Keratinocyte (primary cell): ENCODE data around the gene DCHS2. TPM values are rescaled to one million over a fixed set of nuclear protein-coding genes. Genes with fewer than 3 reads are reported as not detected.
A peak's percentile ranks its signal among the peaks of the same experiment; 100 is the strongest.

ENCODE experiments used
- DNase-seq: peaks from one replicate; pipeline ENCODE4 v3.0.0-alpha.2; 2011; ENCODE audit warnings: low read depth, missing footprints, low spot score
- FAIRE-seq: peaks from 2 replicates; lab custom pipeline; 2011; peaks lifted over from hg19 to GRCh38; lab: Jason Lieb, UNC
- H2AFZ ChIP-seq: 2 replicates; pipeline ENCODE4 v1.6.0; 2012; ENCODE audit warnings: low read length, control low read depth, inconsistent platforms; ENCODE audit not compliant: control insufficient read depth
- H3K27ac ChIP-seq: 2 replicates; pipeline ENCODE4 v1.5.1; 2011; ENCODE audit warnings: low read length; ENCODE audit not compliant: control insufficient read depth, insufficient read depth
- H3K27me3 ChIP-seq: 3 replicates; pipeline ENCODE4 v1.6.0; 2011; ENCODE audit warnings: low read length; ENCODE audit not compliant: control insufficient read depth, insufficient read depth; ENCODE audit errors: extremely low read depth
- H3K36me3 ChIP-seq, 2 experiments: 2 replicates in 1 of 2; 3 replicates in 1 of 2; pipeline ENCODE4 v1.5.1; 2011; ENCODE audit warnings: low read length in 2 of 2, mild to moderate bottlenecking in 1 of 2; ENCODE audit not compliant: control insufficient read depth in 2 of 2, insufficient read depth in 2 of 2; ENCODE audit errors: extremely low read depth in 1 of 2
- H3K4me1 ChIP-seq: 3 replicates; pipeline ENCODE4 v1.5.1; 2011; ENCODE audit warnings: low read length; ENCODE audit not compliant: control insufficient read depth, insufficient read depth; ENCODE audit errors: extremely low read depth
- H3K4me2 ChIP-seq: 3 replicates; pipeline ENCODE4 v1.6.0; 2011; ENCODE audit warnings: low read depth, low read length; ENCODE audit not compliant: control insufficient read depth, insufficient read depth; ENCODE audit errors: extremely low read depth
- H3K4me3 ChIP-seq, 3 experiments: fragments of 200-600 bp in 1 of 3; sonication (generic) in 1 of 3; 2 replicates in 2 of 3; 3 replicates in 1 of 3; pipeline ENCODE4 v1.5.1; 2011 to 2016; ENCODE audit warnings: low read length in 3 of 3, mild to moderate bottlenecking in 3 of 3, control low read depth in 2 of 3, inconsistent platforms in 1 of 3, low read depth in 1 of 3, mixed read lengths in 1 of 3, mixed run types in 1 of 3, moderate library complexity in 1 of 3; ENCODE audit not compliant: control insufficient read depth in 2 of 3, insufficient read depth in 2 of 3; ENCODE audit errors: extremely low read depth in 1 of 3
- H3K79me2 ChIP-seq: 2 replicates; pipeline ENCODE4 v1.6.0; 2012; ENCODE audit warnings: low read length; ENCODE audit not compliant: control insufficient read depth, insufficient read depth
- H3K9ac ChIP-seq: 3 replicates; pipeline ENCODE4 v1.6.0; 2011; ENCODE audit warnings: low read length; ENCODE audit not compliant: control insufficient read depth, insufficient read depth; ENCODE audit errors: extremely low read depth
- H3K9me1 ChIP-seq: 3 replicates; pipeline ENCODE4 v1.6.0; 2011; ENCODE audit warnings: low read length; ENCODE audit not compliant: control insufficient read depth, insufficient read depth; ENCODE audit errors: extremely low read depth
- H3K9me3 ChIP-seq: 2 replicates; pipeline ENCODE4 v1.5.1; 2012; ENCODE audit warnings: low read depth, low read length; ENCODE audit not compliant: control insufficient read depth
- H4K20me1 ChIP-seq: 3 replicates; pipeline ENCODE4 v1.6.0; 2011; ENCODE audit warnings: low read length; ENCODE audit not compliant: control insufficient read depth, insufficient read depth; ENCODE audit errors: extremely low read depth
- EZH2 ChIP-seq: IDR thresholded peaks from one replicate; pipeline ENCODE4 v1.6.1; 2012; ENCODE audit warnings: inconsistent platforms, mild to moderate bottlenecking, low read length, moderate library complexity
- dilution Hi-C: fragments of 300-500 bp; cut with MboI; formaldehyde crosslinking; loops from one replicate; pipeline ENCODE4 v1.7.0; 2020; ENCODE audit warnings: low sequenced_read_pairs; ENCODE audit not compliant: extremely low pct_ligation_motif_present
- polyA plus RNA-seq, 5 experiments: library from polyadenylated mRNA; depleted of rRNA in 3 of 5; stranded (reverse) in 3 of 5; stranded (forward) in 1 of 5; unstranded in 1 of 5; fragments of >200 nt; gene quantifications; 1 replicate in 1 of 5; 2 replicates in 3 of 5; 3 replicates in 1 of 5; pipeline versions ENCODE4 v1.2.1 to v1.2.3, GENCODE V29; 2011 to 2012; ENCODE audit warnings: missing spikeins in 2 of 5, low read depth in 1 of 5, low replicate concordance in 1 of 5
- TF ChIP-seq, protein P1 (sequence below), 3 experiments: IDR thresholded peaks in 1 of 3; conservative IDR thresholded peaks in 1 of 3; optimal IDR thresholded peaks in 1 of 3; 2 replicates in 2 of 3; 3 replicates in 1 of 3; pipeline versions ENCODE3 to v1.5.1; 2011; ENCODE audit warnings: low read length in 3 of 3, mild to moderate bottlenecking in 3 of 3, moderate library complexity in 2 of 3, control low read depth in 1 of 3, inconsistent platforms in 1 of 3; ENCODE audit not compliant: insufficient read depth in 2 of 3; ENCODE audit errors: extremely low read depth in 1 of 3

DCHS2 gene
- polyA plus RNA-seq, 1 donor (not counting 4 experiments of a cell fraction or from before 2014, with no cell fraction given), result 0.01 TPM

DNA sequence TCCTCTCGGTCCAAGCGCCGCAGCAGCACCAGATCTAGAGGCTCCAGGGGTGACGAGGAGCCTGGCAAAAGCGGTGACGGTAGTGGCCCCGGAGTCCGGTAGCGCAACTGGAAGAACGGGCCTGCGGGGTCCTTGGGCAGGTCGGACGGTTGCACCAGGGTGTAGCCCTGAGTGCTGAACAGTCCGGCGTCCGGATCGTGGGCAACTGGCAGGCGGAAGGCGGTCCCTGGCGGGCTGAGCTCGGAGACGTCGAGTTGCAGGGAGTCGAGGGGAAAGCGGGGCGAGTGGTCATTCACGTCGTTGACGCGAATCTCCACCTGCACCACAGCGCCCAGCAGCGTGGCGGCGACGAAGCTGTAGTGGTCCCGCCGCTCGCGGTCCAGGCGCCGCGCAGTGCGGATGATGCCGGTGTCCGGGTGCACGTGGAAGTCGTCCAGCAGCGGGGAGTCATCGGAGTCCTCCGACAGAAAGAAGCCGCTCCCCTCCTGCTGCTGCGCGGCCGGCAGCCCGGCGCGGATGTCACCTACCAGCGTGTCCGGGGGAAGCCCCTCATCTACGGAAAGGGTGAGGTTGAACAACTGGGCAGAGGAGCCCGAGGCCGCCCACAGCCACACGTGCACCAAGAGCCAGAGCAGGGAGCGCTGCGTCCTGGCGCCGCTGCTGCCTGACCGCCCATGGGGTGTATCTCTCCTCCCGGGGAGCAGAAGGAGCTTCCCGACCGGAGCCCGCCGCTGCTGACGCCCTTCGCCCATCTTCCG lies 837 bp downstream of the DCHS2 start:
- TF ChIP-seq, protein P1, sequence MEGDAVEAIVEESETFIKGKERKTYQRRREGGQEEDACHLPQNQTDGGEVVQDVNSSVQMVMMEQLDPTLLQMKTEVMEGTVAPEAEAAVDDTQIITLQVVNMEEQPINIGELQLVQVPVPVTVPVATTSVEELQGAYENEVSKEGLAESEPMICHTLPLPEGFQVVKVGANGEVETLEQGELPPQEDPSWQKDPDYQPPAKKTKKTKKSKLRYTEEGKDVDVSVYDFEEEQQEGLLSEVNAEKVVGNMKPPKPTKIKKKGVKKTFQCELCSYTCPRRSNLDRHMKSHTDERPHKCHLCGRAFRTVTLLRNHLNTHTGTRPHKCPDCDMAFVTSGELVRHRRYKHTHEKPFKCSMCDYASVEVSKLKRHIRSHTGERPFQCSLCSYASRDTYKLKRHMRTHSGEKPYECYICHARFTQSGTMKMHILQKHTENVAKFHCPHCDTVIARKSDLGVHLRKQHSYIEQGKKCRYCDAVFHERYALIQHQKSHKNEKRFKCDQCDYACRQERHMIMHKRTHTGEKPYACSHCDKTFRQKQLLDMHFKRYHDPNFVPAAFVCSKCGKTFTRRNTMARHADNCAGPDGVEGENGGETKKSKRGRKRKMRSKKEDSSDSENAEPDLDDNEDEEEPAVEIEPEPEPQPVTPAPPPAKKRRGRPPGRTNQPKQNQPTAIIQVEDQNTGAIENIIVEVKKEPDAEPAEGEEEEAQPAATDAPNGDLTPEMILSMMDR (optimal IDR thresholded peaks at IDR 0.05 in 1 of 3, IDR thresholded peaks at IDR 0.05 in 1 of 3, conservative IDR thresholded peaks at IDR 0.05 in 1 of 3; ENCODE audit: extremely low read depth in 1 of 3, insufficient read depth in 2 of 3, low read length in 3 of 3), result no peak
- TF ChIP-seq EZH2, result peak; percentile 84
- Histone ChIP-seq H3K9ac (no peak overlapping the region), H2AFZ (peak overlapping the region; percentile 56), H4K20me1 (no peaks in the 10 kb centered on the region), H3K4me1 (peaks cover 4% of the 10 kb centered on the region), H3K4me2 (peak overlapping the region; percentile 85), H3K9me3 (no peaks in the 10 kb centered on the region), H3K36me3 (no peaks in the 10 kb centered on the region), H3K27me3 (peaks cover 41% of the 10 kb centered on the region), H3K79me2 (no peaks in the 10 kb centered on the region), H3K27ac (no peak overlapping the region), H3K4me3 (peak overlapping the region in 2 of 3 experiments; percentile 47 to 58), H3K9me1 (no peaks in the 10 kb centered on the region)
- dilution Hi-C loops, result no loop called here
- DNase-seq, result no peak
- FAIRE-seq, result no peak

DNA sequence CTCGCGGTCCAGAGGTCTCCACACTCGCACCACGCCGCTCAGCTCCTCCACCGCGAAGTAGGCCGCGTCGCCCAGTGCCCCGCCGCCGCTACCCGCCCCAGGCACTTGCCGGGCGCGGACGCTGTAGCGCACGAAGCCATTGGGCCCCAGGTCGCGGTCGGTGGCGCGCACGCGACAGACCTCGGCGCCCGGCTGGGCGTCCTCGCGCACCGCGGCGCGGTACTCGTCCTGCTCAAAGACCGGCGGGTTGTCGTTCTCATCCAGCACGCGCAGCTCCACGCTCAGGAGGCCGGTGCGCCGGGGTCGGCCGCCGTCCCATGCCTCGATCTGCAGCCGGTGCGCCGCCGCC lies 1.4 kb downstream of the DCHS2 start:
- Histone ChIP-seq H4K20me1 (no peaks in the 10 kb centered on the region), H3K4me3 (no peak overlapping the region), H3K9me3 (no peaks in the 10 kb centered on the region), H3K9ac (no peak overlapping the region), H3K36me3 (no peaks in the 10 kb centered on the region), H3K9me1 (no peaks in the 10 kb centered on the region), H2AFZ (no peak overlapping the region), H3K4me1 (peaks cover 4% of the 10 kb centered on the region), H3K27me3 (peaks cover 41% of the 10 kb centered on the region), H3K27ac (no peak overlapping the region), H3K4me2 (peak overlapping the region; percentile 17), H3K79me2 (no peaks in the 10 kb centered on the region)
- DNase-seq (no peak), FAIRE-seq (no peak)
- TF ChIP-seq EZH2, result no peak
- TF ChIP-seq, protein P1 (optimal IDR thresholded peaks at IDR 0.05 in 1 of 3, IDR thresholded peaks at IDR 0.05 in 1 of 3, conservative IDR thresholded peaks at IDR 0.05 in 1 of 3; ENCODE audit: extremely low read depth in 1 of 3, insufficient read depth in 2 of 3, low read length in 3 of 3), result no peak
- dilution Hi-C loops, result no loop called here
